ENCODE data around the gene SUMO3.
A peak's percentile ranks its signal among the peaks of the same experiment; 100 is the strongest.

Gene SUMO3

GRCh38 chr21:44850208-44850800, 32.4 kb upstream of the SUMO3 start:
- peak overlapping the region; percentile 28 to 97 (median 72) for H3K4me2 ChIP-seq
- H3K4me1 ChIP-seq = peaks cover 82 to 99% (median 96%) of the 10 kb centered on the region in 10 experiments
- no peaks in the 10 kb centered on the region for H3K27me3 ChIP-seq
- H3K27ac ChIP-seq = peak overlapping the region in 5 of 11 experiments; percentile 1 to 49 (median 29); a peak in 6 of 22 replicates
- H4K20me1 ChIP-seq = peaks cover 42 to 89% (median 73%) of the 10 kb centered on the region in 11 experiments
- H3K9me3 ChIP-seq (replicated peaks in 1 of 11) = no peaks in the 10 kb centered on the region
- peak overlapping the region in 6 of 11 experiments; percentile 9 to 63 (median 36); a peak in 6 of 22 replicates for H3K9ac ChIP-seq
- no peak overlapping the region for H3K4me3 ChIP-seq
- peaks cover 53 to 78% (median 65%) of the 10 kb centered on the region in 11 experiments for H3K36me3 ChIP-seq
- TF ChIP-seq Cebpa-rat (IDR thresholded peaks at IDR 0.05) = no peak

GRCh38 chr21:44849616-44850130, 31.8 kb upstream of the SUMO3 start:
- Histone ChIP-seq H3K27ac (peak overlapping the region in 3 of 11 experiments; percentile 1 to 38 (median 6); a peak in 4 of 22 replicates), H3K9ac (peak overlapping the region in 4 of 11 experiments; percentile 15 to 63 (median 42); a peak in 4 of 22 replicates), H3K4me1 (peaks cover 78 to 99% (median 95%) of the 10 kb centered on the region in 10 experiments), H3K9me3 (replicated peaks in 1 of 11) (no peaks in the 10 kb centered on the region), H4K20me1 (peaks cover 40 to 83% (median 66%) of the 10 kb centered on the region in 11 experiments), H3K27me3 (no peaks in the 10 kb centered on the region), H3K36me3 (peaks cover 53 to 72% (median 65%) of the 10 kb centered on the region in 11 experiments), H3K4me3 (no peak overlapping the region), H3K4me2 (peak overlapping the region; percentile 28 to 97 (median 72); a peak in 21 of 22 replicates)
- TF ChIP-seq Cebpa-rat (IDR thresholded peaks at IDR 0.05) = 0 out of 22 replicates have a peak, but pooled peaks of 1 of the 11 experiments have one; percentile 19

- H3K4me2 ChIP-seq = peak overlapping the region in 8 of 11 experiments; percentile 7 to 97 (median 88); a peak in 9 of 22 replicates
- no peak overlapping the region for H3K9ac ChIP-seq
- H4K20me1 ChIP-seq = peaks cover 38 to 76% (median 59%) of the 10 kb centered on the region in 11 experiments
- peak overlapping the region in 1 of 11 experiments; percentile 38; a peak in 1 of 22 replicates for H3K27ac ChIP-seq
- no peaks in the 10 kb centered on the region for H3K9me3 ChIP-seq (replicated peaks in 1 of 11)
- peaks cover 51 to 66% (median 59%) of the 10 kb centered on the region in 11 experiments for H3K36me3 ChIP-seq
- peaks cover 71 to 95% (median 89%) of the 10 kb centered on the region in 10 experiments for H3K4me1 ChIP-seq
- no peak for TF ChIP-seq Cebpa-rat (IDR thresholded peaks at IDR 0.05)
- H3K27me3 ChIP-seq = no peaks in the 10 kb centered on the region
- H3K4me3 ChIP-seq = no peak overlapping the region
These were observed 31.1 kb upstream of the SUMO3 start for GRCh38 chr21:44848821-44849521.

GRCh38 chr21:44847261-44848056, 29.6 kb upstream of the SUMO3 start:
- Histone ChIP-seq H3K27me3 (no peaks in the 10 kb centered on the region), H3K4me1 (peaks cover 65 to 80% (median 74%) of the 10 kb centered on the region in 10 experiments), H4K20me1 (peaks cover 24 to 60% (median 44%) of the 10 kb centered on the region in 11 experiments; a peak in 21 of 22 replicates), H3K36me3 (peaks cover 39 to 53% (median 47%) of the 10 kb centered on the region in 11 experiments), H3K27ac (peak overlapping the region in 6 of 11 experiments; percentile 58 to 75 (median 67); a peak in 8 of 22 replicates), H3K4me3 (peak overlapping the region in 1 of 10 experiments; percentile 51; a peak in 1 of 20 replicates), H3K9ac (peak overlapping the region in 8 of 11 experiments; percentile 10 to 76 (median 60); a peak in 7 of 22 replicates), H3K9me3 (replicated peaks in 1 of 11) (no peaks in the 10 kb centered on the region), H3K4me2 (peak overlapping the region; percentile 79 to 96 (median 94))
- no peak for TF ChIP-seq Cebpa-rat (IDR thresholded peaks at IDR 0.05)

GRCh38 chr21:44846485-44847260, 28.8 kb upstream of the SUMO3 start:
- peak overlapping the region; percentile 79 to 96 (median 94) for H3K4me2 ChIP-seq
- peak overlapping the region; percentile 32 to 76 (median 62); a peak in 20 of 22 replicates for H3K9ac ChIP-seq
- TF ChIP-seq Cebpa-rat (IDR thresholded peaks at IDR 0.05) = no peak
- H3K4me1 ChIP-seq = peaks cover 62 to 72% (median 68%) of the 10 kb centered on the region in 10 experiments
- no peaks in the 10 kb centered on the region for H3K9me3 ChIP-seq (replicated peaks in 1 of 11)
- H4K20me1 ChIP-seq = peaks cover 17 to 53% (median 36%) of the 10 kb centered on the region in 11 experiments; a peak in 21 of 22 replicates
- H3K27ac ChIP-seq = peak overlapping the region in 10 of 11 experiments; percentile 23 to 75 (median 66); a peak in 18 of 22 replicates
- H3K4me3 ChIP-seq = peak overlapping the region in 7 of 10 experiments; percentile 35 to 67 (median 46); a peak in 9 of 20 replicates
- peaks cover 31 to 45% (median 39%) of the 10 kb centered on the region in 11 experiments for H3K36me3 ChIP-seq
- H3K27me3 ChIP-seq = no peaks in the 10 kb centered on the region

GRCh38 chr21:44846224-44846484, 28.3 kb upstream of the SUMO3 start:
- Histone ChIP-seq H4K20me1 (peaks cover 12 to 47% (median 31%) of the 10 kb centered on the region in 11 experiments; a peak in 20 of 22 replicates), H3K36me3 (peaks cover 26 to 40% (median 34%) of the 10 kb centered on the region in 11 experiments), H3K4me1 (peaks cover 57 to 68% (median 63%) of the 10 kb centered on the region in 10 experiments), H3K9me3 (replicated peaks in 1 of 11) (no peaks in the 10 kb centered on the region), H3K9ac (peak overlapping the region; percentile 32 to 76 (median 62); a peak in 21 of 22 replicates), H3K4me3 (peak overlapping the region; percentile 35 to 67 (median 48); a peak in 18 of 20 replicates), H3K4me2 (peak overlapping the region; percentile 79 to 96 (median 94)), H3K27me3 (no peaks in the 10 kb centered on the region), H3K27ac (peak overlapping the region in 10 of 11 experiments; percentile 23 to 75 (median 66); a peak in 18 of 22 replicates)
- TF ChIP-seq Cebpa-rat (IDR thresholded peaks at IDR 0.05) = no peak

- Histone ChIP-seq H3K27ac (peak overlapping the region in 10 of 11 experiments; percentile 23 to 75 (median 66); a peak in 18 of 22 replicates), H3K9me3 (replicated peaks in 1 of 11) (no peaks in the 10 kb centered on the region), H3K4me1 (peaks cover 52 to 62% (median 57%) of the 10 kb centered on the region in 10 experiments), H3K36me3 (peaks cover 20 to 34% (median 28%) of the 10 kb centered on the region in 11 experiments), H3K27me3 (no peaks in the 10 kb centered on the region), H3K4me2 (peak overlapping the region; percentile 79 to 96 (median 94)), H4K20me1 (peaks cover 8 to 42% (median 26%) of the 10 kb centered on the region in 11 experiments; a peak in 19 of 22 replicates), H3K9ac (peak overlapping the region; percentile 32 to 76 (median 62); a peak in 21 of 22 replicates), H3K4me3 (peak overlapping the region; percentile 35 to 67 (median 48); a peak in 19 of 20 replicates)
- no peak for TF ChIP-seq Cebpa-rat (IDR thresholded peaks at IDR 0.05)
These were observed 27.8 kb upstream of the SUMO3 start for GRCh38 chr21:44845418-44846223.

Measured in BLaER1 treated with 17β-estradiol and CSF1 and Interleukin-3, amounts not matched to agents 10 nM and 100 nM (cell line).